HG03103 (cell line): Measurements from ENCODE around the gene MKKS.

Source experiments
- ATAC-seq: cut with Tn5 transposase; IDR thresholded peaks from one replicate; pipeline ENCODE4 v1.9.1; 2021; ENCODE audit warnings: low read depth; ENCODE audit not compliant: unreplicated experiment

The MKKS gene

GRCh38 chr20:10371467-10371866 is 62.6 kb downstream of the MKKS start:
- no peak for ATAC-seq

GRCh38 chr20:10370091-10370887 is 63.7 kb downstream of the MKKS start:
- no peak for ATAC-seq

- ATAC-seq = no peak
Observed at GRCh38 chr20:10369723-10370090, 64.3 kb downstream of the MKKS start.

GRCh38 chr20:10368702-10369041 is 65.3 kb downstream of the MKKS start:
- no peak for ATAC-seq

- ATAC-seq = no peak
Observed at GRCh38 chr20:10367943-10368701, 65.9 kb downstream of the MKKS start.

- no peak for ATAC-seq
Observed at GRCh38 chr20:10367693-10367942, 66.4 kb downstream of the MKKS start.

GRCh38 chr20:10366898-10367692 is 66.9 kb downstream of the MKKS start:
- no peak for ATAC-seq

GRCh38 chr20:10362674-10363073 is 71.3 kb downstream of the MKKS start:
- ATAC-seq = no peak

- ATAC-seq = no peak
Observed at GRCh38 chr20:10360878-10361277, 73.1 kb downstream of the MKKS start.

- ATAC-seq = no peak
Observed at GRCh38 chr20:10359621-10360040, 74.4 kb downstream of the MKKS start.

GRCh38 chr20:10357974-10358373 is 76.0 kb downstream of the MKKS start:
- no peak for ATAC-seq

GRCh38 chr20:10357061-10357708 is 76.8 kb downstream of the MKKS start:
- no peak for ATAC-seq

GRCh38 chr20:10356628-10357027 is 77.4 kb downstream of the MKKS start:
- no peak for ATAC-seq

- ATAC-seq = no peak
Observed at GRCh38 chr20:10352934-10353824, 80.8 kb downstream of the MKKS start.
